ENCODE data around the gene ECHDC1. TPM values are rescaled to one million over a fixed set of nuclear protein-coding genes. Genes with fewer than 3 reads are reported as not detected.

ECHDC1 gene
- polyA plus RNA-seq, 1 experiment: 60.7 TPM

DNA sequence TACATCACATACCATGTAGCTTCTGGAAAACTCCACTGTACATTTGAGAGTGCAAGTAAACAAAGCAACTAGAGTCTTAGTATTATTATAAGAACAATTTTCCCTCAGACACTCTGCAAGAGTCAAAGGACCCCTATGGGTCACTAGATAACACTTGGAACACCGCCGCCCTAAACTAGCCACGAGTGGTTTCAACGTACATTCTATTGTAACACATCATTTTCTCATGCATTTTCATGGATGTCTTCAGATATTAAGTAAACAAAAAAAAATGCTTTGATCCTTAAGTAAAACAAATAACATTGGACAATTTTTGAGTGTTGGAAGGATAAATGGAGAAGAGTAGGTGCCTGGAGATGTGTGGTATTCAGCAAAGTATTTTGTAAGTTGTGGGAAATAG, 79.9 kb downstream of the ECHDC1 start:
- DNase-seq (ENCODE audit: low read depth, low spot score): no peak
- Histone ChIP-seq H3K9me3 (ENCODE audit: control insufficient read depth, insufficient read depth, low read length) (no peaks in the 10 kb centered on the region), H3K4me3 (ENCODE audit: low read depth, low read length) (no peak overlapping the region), H3K27ac (ENCODE audit: low read depth, low read length) (no peak overlapping the region), H3K27me3 (ENCODE audit: control insufficient read depth, insufficient read depth, low read length) (no peaks in the 10 kb centered on the region)
- ChIA-PET CTCF (interaction anchor here (0.5 to 1.3 kb wide), 3 partner anchors 33 to 459 kb away, joined by 3 to 9 read pairs (median 3); no protein-coding TSS in a partner anchor), POLR2A (no interaction called here)
- TF ChIP-seq, protein P1, sequence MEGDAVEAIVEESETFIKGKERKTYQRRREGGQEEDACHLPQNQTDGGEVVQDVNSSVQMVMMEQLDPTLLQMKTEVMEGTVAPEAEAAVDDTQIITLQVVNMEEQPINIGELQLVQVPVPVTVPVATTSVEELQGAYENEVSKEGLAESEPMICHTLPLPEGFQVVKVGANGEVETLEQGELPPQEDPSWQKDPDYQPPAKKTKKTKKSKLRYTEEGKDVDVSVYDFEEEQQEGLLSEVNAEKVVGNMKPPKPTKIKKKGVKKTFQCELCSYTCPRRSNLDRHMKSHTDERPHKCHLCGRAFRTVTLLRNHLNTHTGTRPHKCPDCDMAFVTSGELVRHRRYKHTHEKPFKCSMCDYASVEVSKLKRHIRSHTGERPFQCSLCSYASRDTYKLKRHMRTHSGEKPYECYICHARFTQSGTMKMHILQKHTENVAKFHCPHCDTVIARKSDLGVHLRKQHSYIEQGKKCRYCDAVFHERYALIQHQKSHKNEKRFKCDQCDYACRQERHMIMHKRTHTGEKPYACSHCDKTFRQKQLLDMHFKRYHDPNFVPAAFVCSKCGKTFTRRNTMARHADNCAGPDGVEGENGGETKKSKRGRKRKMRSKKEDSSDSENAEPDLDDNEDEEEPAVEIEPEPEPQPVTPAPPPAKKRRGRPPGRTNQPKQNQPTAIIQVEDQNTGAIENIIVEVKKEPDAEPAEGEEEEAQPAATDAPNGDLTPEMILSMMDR (IDR thresholded peaks at IDR 0.05; ENCODE audit: low read depth, low read length): no peak

DNA sequence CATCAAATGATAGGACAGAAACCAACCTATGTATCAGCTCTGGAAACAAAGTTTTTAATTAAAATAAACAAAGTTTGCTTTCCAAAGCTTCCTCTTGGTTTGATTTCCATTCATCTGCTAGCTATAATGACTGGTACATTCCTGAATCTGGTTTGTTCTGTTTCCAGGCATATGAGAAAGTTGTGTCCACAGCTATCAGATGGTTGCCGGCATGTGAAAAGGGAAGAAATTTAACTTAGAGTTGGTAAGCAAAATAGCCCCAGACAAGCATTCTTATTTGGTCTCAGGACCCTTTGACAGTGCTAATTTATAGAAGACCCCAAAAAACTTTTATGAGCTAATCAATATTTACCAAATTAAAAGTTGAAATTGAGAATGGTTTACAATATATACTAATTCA, 80.5 kb downstream of the ECHDC1 start:
- ChIA-PET POLR2A (no interaction called here), CTCF (interaction anchor here (0.5 to 1.3 kb wide), 3 partner anchors 32 to 458 kb away, joined by 3 to 9 read pairs (median 3); no protein-coding TSS in a partner anchor)
- no peak overlapping the region for H3K4me3 ChIP-seq (ENCODE audit: low read depth, low read length)
- no peaks in the 10 kb centered on the region for H3K27me3 ChIP-seq (ENCODE audit: control insufficient read depth, insufficient read depth, low read length)
- no peak for DNase-seq (ENCODE audit: low read depth, low spot score)
- H3K27ac ChIP-seq (ENCODE audit: low read depth, low read length): no peak overlapping the region
- TF ChIP-seq, protein P1 (IDR thresholded peaks at IDR 0.05; ENCODE audit: low read depth, low read length): no peak
- no peaks in the 10 kb centered on the region for H3K9me3 ChIP-seq (ENCODE audit: control insufficient read depth, insufficient read depth, low read length)

DNA sequence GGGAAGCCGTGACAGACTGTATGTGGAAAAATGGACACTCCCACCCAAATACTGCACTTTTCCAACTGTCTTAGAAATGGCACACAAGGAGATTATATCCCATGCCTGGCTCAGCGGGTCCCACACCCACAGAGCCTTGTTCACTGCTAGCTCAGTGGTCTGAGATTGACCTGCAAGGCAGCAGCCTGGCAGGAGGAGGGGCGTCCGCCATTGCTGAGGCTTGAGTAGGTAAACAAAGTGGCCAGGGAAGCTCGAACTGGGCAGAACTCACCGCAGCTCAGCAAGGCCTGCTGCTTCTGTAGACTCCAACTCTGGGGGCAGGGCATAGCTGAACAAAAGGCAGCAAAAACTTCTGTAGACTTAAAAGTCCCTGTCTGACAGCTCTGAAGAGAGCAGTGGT, 88.1 kb downstream of the ECHDC1 start:
- Histone ChIP-seq H3K4me3 (ENCODE audit: low read depth, low read length) (no peak overlapping the region), H3K27ac (ENCODE audit: low read depth, low read length) (no peak overlapping the region), H3K9me3 (ENCODE audit: control insufficient read depth, insufficient read depth, low read length) (no peaks in the 10 kb centered on the region), H3K27me3 (ENCODE audit: control insufficient read depth, insufficient read depth, low read length) (no peaks in the 10 kb centered on the region)
- DNase-seq (ENCODE audit: low read depth, low spot score): no peak
- ChIA-PET POLR2A (interaction anchor here (0.9 kb wide), 1 partner anchor 12 kb away, joined by 3 read pairs; the partner anchor contains the start of gene RNF146), CTCF (no interaction called here)
- TF ChIP-seq, protein P1 (IDR thresholded peaks at IDR 0.05; ENCODE audit: low read depth, low read length): no peak

DNA sequence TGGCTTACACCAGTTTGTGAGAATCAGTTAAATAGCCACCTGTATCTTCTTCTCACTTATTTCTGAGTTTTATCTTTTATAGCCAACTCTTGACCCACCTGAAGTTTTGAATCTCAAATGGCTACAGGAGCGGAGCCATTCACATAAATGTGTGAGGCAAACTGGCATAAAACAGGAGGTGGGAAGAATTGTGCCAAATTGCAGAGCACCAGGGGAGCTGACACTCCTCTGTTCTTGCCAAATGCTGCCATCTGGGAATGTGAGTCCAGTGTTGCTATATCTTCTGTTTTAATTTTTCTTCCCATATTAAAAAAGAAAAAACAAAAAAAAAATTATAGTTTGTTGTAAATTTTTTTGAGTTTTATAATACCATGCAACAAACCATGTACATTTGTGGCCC, 93.8 kb downstream of the ECHDC1 start:
- ChIA-PET CTCF (no interaction called here), POLR2A (no interaction called here)
- Histone ChIP-seq H3K27ac (ENCODE audit: low read depth, low read length) (no peak overlapping the region), H3K9me3 (ENCODE audit: control insufficient read depth, insufficient read depth, low read length) (no peaks in the 10 kb centered on the region), H3K4me3 (ENCODE audit: low read depth, low read length) (no peak overlapping the region), H3K27me3 (ENCODE audit: control insufficient read depth, insufficient read depth, low read length) (no peaks in the 10 kb centered on the region)
- TF ChIP-seq, protein P1 (IDR thresholded peaks at IDR 0.05; ENCODE audit: low read depth, low read length): no peak
- DNase-seq (ENCODE audit: low read depth, low spot score): no peak

DNA sequence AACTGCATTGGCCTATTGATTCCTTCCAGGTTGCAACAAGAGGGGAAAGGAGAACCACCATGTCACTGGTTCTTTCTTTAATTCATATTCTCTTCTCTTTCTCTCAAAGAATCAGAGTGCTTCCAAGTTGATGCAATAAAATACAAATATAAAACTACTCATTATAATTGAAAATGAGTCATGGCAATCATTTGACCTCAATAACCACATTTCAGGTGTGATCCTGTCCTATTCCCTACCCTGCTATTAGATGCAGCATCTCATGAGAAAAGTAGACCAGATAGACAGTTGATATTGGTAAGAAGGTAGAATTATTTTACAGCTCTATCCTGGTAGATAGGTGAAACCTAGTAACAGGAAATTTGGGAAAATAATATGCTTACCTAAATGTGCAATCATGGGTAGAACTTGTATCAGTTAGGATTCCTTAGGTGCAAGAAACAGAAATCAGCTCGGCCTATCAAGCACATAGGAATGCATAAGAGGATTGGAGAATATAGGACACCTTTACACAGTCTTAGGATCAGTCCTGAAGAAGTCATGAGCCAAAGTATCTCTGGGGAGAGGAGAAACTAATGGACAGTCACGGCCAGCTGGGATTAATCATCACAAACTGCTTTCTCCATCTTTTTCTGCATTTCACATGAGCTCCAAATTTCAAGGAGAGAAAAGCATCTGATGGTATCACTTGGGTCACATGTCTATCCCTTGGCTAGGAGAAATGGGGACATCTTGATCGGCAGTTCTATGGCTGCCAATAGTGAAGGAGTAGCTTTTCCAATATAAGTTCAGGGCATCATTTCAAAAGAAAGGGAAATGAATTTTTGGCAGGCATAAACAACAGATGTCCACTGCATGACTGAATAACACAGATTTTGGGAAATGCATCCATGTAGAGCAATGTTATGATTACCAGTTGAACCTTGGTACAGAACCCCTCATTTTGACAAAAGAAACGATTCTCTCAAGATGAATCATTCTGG, 96.0 kb downstream of the ECHDC1 start:
- ChIA-PET POLR2A (no interaction called here), CTCF (no interaction called here)
- Histone ChIP-seq H3K9me3 (ENCODE audit: control insufficient read depth, insufficient read depth, low read length) (no peaks in the 10 kb centered on the region), H3K27me3 (ENCODE audit: control insufficient read depth, insufficient read depth, low read length) (no peaks in the 10 kb centered on the region), H3K4me3 (ENCODE audit: low read depth, low read length) (no peak overlapping the region), H3K27ac (ENCODE audit: low read depth, low read length) (no peak overlapping the region)
- TF ChIP-seq, protein P1 (IDR thresholded peaks at IDR 0.05; ENCODE audit: low read depth, low read length): no peak
- DNase-seq (ENCODE audit: low read depth, low spot score): no peak

Measured in AG04450 (cell line).